Measurements from ENCODE around the gene TNIK.

GRCh38 chr3:171123915-171124314 lies 336.3 kb downstream of the TNIK start:
- no peak for TF ChIP-seq CTCF (IDR thresholded peaks at IDR 0.05; ENCODE audit: poor library complexity)
- no peak for TF ChIP-seq EZH2 (IDR thresholded peaks at IDR 0.05; ENCODE audit: borderline replicate concordance)
- no peak for TF ChIP-seq EZH2phosphoT487 (IDR thresholded peaks at IDR 0.05; ENCODE audit: low read depth, severe bottlenecking, unreplicated experiment)

Measured in hepatocyte (in vitro differentiated cells).